Left lung (tissue), 14 donors: ENCODE measurements around the gene SLC12A8. TPM values are rescaled to one million over a fixed set of nuclear protein-coding genes. Genes with fewer than 3 reads are reported as not detected.
A peak's percentile ranks its signal among the peaks of the same experiment; 100 is the strongest.

ENCODE experiments used
- ATAC-seq: fragments of 200-7000 bp; cut with Tn5 transposase; one replicate; pipeline ENCODE4 v1.9.1; 2020; ENCODE audit warnings: moderate library complexity
- DNase-seq, 4 donors: peaks; one replicate each; pipeline ENCODE4 v3.0.0-alpha.2; 2013 to 2020
- H3K27ac ChIP-seq, 2 donors: fragments of 200-600 bp; sonication (generic) in 1 of 2; one replicate each; pipeline versions ENCODE4 v1.5.0 to v1.8.0; 2020 to 2021
- H3K27me3 ChIP-seq, 2 donors: fragments of 200-600 bp; sonication (generic) in 1 of 2; one replicate each; pipeline versions ENCODE4 v1.5.0 to v1.8.0; 2020 to 2021
- H3K36me3 ChIP-seq, 2 donors: fragments of 200-600 bp; sonication (generic) in 1 of 2; one replicate each; pipeline versions ENCODE4 v1.5.0 to v1.8.0; 2020 to 2021
- H3K4me1 ChIP-seq, 2 donors: fragments of 200-600 bp; one replicate each; pipeline ENCODE4 v1.8.0; 2021
- H3K4me3 ChIP-seq, 2 donors: fragments of 200-600 bp; sonication (generic) in 1 of 2; one replicate each; pipeline versions ENCODE4 v1.5.0 to v1.8.0; 2020 to 2021; ENCODE audit warnings: mild to moderate bottlenecking in 1 of 2
- H3K9me3 ChIP-seq, 2 donors: fragments of 200-600 bp; sonication (generic) in 1 of 2; one replicate each; pipeline versions ENCODE4 v1.5.0 to v1.8.0; 2020 to 2021
- CTCF ChIP-seq, 2 donors: fragments of 200-600 bp; sonication (generic) in 1 of 2; IDR thresholded peaks; one replicate each; pipeline versions ENCODE4 v1.5.0 to v1.8.0; 2021; ENCODE audit warnings: antibody characterized with exemption in 2 of 2
- intact Hi-C, 2 donors: fragments of 100-400 bp; cut with DNase I; formaldehyde crosslinking; loops; one replicate each; pipeline versions ENCODE4 v1.11.2 to v1.14.2; 2022
- long read RNA-seq, 12 donors: library from polyadenylated mRNA in 2 of 12; unstranded in 2 of 12; transcript quantifications; one replicate each; pipeline ENCODE4 v2.0.0 and lab custom pipeline, GENCODE V29; 2019 to 2026
- polyA plus RNA-seq, 6 donors: library from polyadenylated mRNA; unstranded; fragments of 120-200 nt; gene quantifications; one replicate each; pipeline ENCODE4 v1.2.1, GENCODE V29; 2013; ENCODE audit not compliant: insufficient read length in 6 of 6
- total RNA-seq, 2 donors: library from RNA; stranded (reverse); fragmentation: NEBNext Ultra II Directional; extraction: Animal tissue kit (Norgen Biotek cat#: 25700); gene quantifications; one replicate each; pipeline ENCODE4 v1.2.1, GENCODE V29; 2021
- donor health status: DM: no; HTN: yes; CAD: no.
- donor health status: DM: no; HTN: no; CAD: no.

Gene SLC12A8
- total RNA-seq (10 to 100 TPM in 1 of 2 donors, 1 to 10 TPM in 1; 9.0 to 17.1 TPM), polyA plus RNA-seq (1 to 10 TPM; 1.1 to 2.4 (median 1.5) TPM)
- long read RNA-seq, donor 1, partial matches to known transcripts: 0 of 1 reads
- long read RNA-seq, donor 1, other reads (novel, unspliced or antisense): 0 of 1 reads
- long read RNA-seq, donor 2: 0 reads
- long read RNA-seq, donor 3: 0 reads
- long read RNA-seq, donor 4, partial matches to known transcripts: 2 of 6 reads
- long read RNA-seq, donor 4, other reads (novel, unspliced or antisense): 3 of 6 reads
- long read RNA-seq, donor 5: 0 reads
- long read RNA-seq, donor 6: 0 reads
- long read RNA-seq, donor 7: 0 reads
- long read RNA-seq, donor 8: 0 reads
- long read RNA-seq, donor 9: 0 reads
- long read RNA-seq, donor 10: 0 reads
- long read RNA-seq, donor 11: 0 reads
- long read RNA-seq, donor 12, partial matches to known transcripts: 0 of 1 reads
- long read RNA-seq, donor 12, other reads (novel, unspliced or antisense): 0 of 1 reads

GRCh38 chr3:125212509-125213363, at the start of gene SLC12A8:
Gene SLC12A8, minus strand, starts transcription at chr3:125212748. Its CDS starts 1,399 bp downstream, at chr3:125211349.
- no peak within 1 kb of the TSS for H3K27ac ChIP-seq

GRCh38 chr3:125262161-125262560, 49.6 kb upstream of the SLC12A8 start:
- no peak for ATAC-seq
- TF ChIP-seq CTCF (IDR thresholded peaks at IDR 0.05): no peak
- peaks cover 0 to 5% of the 10 kb centered on the region in 2 donors for H3K36me3 ChIP-seq

More at GRCh38 chr3:125212509-125213363, at the start of gene SLC12A8:
- peaks cover 0 to 13% of the 10 kb centered on the region in 2 donors for H3K4me1 ChIP-seq
- no peaks in the 10 kb centered on the region for H3K36me3 ChIP-seq
- intact Hi-C loops: no loop called here
- H3K9me3 ChIP-seq: no peaks in the 10 kb centered on the region
- DNase-seq (peak in 1 of 4 donors; percentile 84), ATAC-seq (peak; percentile 87)
- no peak for TF ChIP-seq CTCF (IDR thresholded peaks at IDR 0.05)
- peaks cover 16 to 56% of the 10 kb centered on the region in 2 donors for H3K27me3 ChIP-seq
- H3K4me3 ChIP-seq: peak within 1 kb of the TSS; percentile 44 to 53

GRCh38 chr3:125261031-125261430, 48.5 kb upstream of the SLC12A8 start:
- Histone ChIP-seq H3K4me1 (peaks cover 0 to 5% of the 10 kb centered on the region in 2 donors), H3K9me3 (peaks cover 0 to 5% of the 10 kb centered on the region in 2 donors), H3K4me3 (no peak overlapping the region), H3K36me3 (peaks cover 0 to 5% of the 10 kb centered on the region in 2 donors), H3K27ac (no peak overlapping the region), H3K27me3 (no peaks in the 10 kb centered on the region)
- TF ChIP-seq CTCF (IDR thresholded peaks at IDR 0.05): no peak
- intact Hi-C loops: no loop called here
- no peak for DNase-seq
- no peak for ATAC-seq

More at GRCh38 chr3:125262161-125262560, 49.6 kb upstream of the SLC12A8 start:
- no peak overlapping the region for H3K4me3 ChIP-seq
- DNase-seq: peak in 2 of 4 donors; percentile 14 to 32
- no peaks in the 10 kb centered on the region for H3K27me3 ChIP-seq
- H3K4me1 ChIP-seq: peaks cover 0 to 5% of the 10 kb centered on the region in 2 donors
- no peak overlapping the region for H3K27ac ChIP-seq
- H3K9me3 ChIP-seq: no peaks in the 10 kb centered on the region
- intact Hi-C loops: no loop called here

- intact Hi-C loops: no loop called here
- DNase-seq (no peak), ATAC-seq (no peak)
- H3K4me3 ChIP-seq: no peak overlapping the region
- H3K36me3 ChIP-seq: peaks cover 0 to 5% of the 10 kb centered on the region in 2 donors
- no peak overlapping the region for H3K27ac ChIP-seq
- no peaks in the 10 kb centered on the region for H3K27me3 ChIP-seq
- peaks cover 0 to 5% of the 10 kb centered on the region in 2 donors for H3K9me3 ChIP-seq
- peaks cover 0 to 5% of the 10 kb centered on the region in 2 donors for H3K4me1 ChIP-seq
- TF ChIP-seq CTCF (IDR thresholded peaks at IDR 0.05): no peak
Observed at GRCh38 chr3:125260158-125260557, 47.6 kb upstream of the SLC12A8 start.
